ENCODE results near the gene DSTN.

DSTN gene

DNA sequence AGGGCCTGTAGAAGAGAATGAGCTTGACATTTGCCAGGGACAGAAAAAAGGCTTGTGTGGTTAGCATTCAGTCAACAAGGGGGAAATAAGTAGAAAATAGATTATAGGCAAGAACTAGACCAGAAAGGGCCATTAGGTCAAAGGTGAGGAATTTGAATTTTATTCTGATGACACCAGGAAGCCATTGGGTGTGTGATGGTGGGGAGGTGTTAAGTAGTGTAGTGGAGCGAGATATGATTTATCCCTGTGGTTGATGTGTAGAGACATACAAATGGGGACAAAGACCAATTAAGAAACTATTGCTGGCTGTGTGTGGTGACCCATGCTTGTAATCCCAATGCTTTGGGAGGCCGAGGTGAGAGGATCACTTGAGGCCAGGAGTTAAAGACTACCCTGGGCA lies 11.0 kb downstream of the DSTN start:
- no peak for DNase-seq (ENCODE audit: low read depth)

DNA sequence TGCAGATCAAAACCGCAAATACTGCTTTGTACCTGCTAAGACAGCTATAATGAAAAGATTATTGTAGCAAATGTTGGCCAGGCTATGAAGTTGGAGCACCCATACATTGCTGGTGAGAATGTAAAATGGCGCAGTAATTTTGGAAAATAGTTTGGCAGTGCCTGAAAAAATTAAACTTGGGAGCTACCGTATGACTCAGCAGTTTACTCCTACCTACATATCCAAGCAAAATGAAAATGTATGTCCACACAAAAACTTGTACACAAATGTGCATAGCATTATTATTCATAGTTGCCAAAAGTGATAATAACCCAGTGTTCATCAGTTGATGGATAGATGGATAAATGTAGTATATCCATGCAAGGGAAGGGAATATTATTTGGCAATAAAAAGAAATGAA lies 13.3 kb downstream of the DSTN start:
- no peak for DNase-seq (ENCODE audit: low read depth)

DNA sequence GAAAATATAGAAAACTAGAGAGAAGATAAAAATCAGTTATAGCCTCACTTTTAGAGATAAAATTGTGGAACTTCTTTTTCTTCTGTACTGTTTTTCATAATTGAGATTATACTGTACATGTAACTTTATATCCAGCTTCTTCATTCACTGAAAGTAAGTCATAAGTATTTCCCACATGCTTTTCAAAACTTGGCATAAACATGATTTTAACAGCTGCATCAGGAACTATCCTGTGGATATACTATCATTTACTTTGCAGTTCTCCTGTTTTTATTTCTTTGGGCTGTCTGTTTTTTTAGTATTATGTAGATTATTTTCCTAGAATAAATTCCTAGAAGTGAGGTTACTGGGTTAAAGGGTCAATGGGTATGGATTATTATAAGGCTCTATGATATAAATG lies 14.8 kb downstream of the DSTN start:
- DNase-seq (ENCODE audit: low read depth): no peak

DNA sequence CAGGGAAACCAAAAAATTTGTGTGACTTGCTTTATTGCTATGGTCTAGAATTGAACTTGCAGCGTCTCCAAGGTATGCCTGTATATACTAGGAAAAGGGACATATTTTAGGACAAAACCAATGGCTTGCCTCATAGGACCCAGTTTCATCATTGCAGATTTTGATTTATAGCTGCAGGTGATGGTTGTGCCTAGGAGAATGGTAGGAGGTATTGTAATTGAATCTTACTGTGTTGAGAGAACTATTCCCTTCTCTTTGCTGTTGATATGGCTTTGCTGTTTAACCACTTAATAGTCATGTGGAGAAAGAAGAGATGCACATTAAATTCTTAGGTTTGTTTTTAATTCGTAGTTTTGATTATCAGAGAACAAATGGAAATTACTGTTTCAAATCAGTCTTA lies 16.4 kb downstream of the DSTN start:
- no peak for DNase-seq (ENCODE audit: low read depth)

DNA sequence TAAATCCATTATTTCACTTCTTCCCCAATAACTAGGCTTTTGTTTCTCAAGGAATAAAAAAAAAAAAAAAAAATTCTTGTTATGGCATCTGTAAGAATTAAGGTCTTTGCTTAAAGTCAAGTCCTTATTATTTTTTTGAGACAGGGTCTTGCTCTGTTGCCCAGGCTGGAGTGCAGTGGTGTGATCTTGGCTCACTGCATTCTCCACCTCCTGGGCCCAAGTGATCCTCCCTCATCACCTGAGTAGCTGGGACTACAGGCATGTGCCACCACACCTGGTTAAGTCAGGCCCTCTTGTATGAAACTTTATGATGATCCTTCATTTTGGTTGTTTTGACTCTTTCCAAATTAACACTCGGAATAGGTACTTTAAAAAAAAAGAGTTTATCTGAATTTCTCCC lies 17.3 kb downstream of the DSTN start:
- no peak for DNase-seq (ENCODE audit: low read depth)

DNA sequence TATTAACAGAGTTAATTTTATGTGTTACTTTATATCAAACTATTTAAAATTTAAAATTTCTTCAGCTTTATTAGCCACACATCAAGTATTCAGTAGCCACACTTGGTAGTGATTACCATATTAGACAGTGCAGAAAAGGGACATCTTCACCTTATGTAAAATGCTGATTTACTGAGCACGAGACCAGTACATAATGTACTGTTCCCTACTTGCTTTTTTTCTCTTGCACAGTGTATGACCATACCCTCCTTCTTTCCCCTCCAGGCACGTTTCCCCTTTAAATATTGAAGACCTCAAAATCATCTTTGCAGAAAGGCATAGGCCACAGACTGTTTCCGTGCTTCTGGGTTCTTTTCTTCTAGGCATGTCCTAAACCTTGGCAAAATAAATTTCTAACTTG lies 17.9 kb downstream of the DSTN start:
- DNase-seq (ENCODE audit: low read depth): no peak

DNA sequence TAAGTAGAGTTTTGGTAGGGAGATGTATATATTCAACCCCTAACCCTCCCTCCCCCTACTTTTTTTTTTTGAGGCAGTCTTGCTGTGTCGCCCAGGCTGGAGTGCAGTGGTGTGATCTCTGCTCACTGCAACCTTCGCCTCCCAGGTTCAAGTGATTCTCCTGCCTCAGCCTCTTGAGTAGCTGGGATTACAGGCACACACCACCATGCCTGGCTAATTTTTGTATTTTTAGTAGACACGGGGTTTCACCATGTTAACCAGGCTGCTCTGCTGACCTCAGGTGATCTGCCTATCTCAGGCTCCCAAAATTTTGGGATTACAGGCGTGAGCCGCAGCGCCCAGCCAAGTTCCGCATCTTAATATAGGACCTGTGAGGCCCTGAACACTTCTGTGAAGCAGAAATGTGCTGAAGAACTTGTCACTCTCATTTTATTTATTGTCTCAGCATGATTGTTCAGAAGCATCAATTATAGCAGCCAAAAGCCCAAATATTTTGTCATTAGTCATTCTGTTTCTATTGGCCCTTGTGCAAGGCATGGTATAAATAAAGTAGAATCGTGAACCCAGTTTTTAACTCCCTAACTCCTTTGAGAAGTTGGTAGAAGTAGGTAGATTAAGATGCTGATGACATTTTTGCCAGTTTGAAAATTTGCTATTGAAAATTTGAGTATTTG lies 19.4 kb downstream of the DSTN start:
- no peak for DNase-seq (ENCODE audit: low read depth)

DNA sequence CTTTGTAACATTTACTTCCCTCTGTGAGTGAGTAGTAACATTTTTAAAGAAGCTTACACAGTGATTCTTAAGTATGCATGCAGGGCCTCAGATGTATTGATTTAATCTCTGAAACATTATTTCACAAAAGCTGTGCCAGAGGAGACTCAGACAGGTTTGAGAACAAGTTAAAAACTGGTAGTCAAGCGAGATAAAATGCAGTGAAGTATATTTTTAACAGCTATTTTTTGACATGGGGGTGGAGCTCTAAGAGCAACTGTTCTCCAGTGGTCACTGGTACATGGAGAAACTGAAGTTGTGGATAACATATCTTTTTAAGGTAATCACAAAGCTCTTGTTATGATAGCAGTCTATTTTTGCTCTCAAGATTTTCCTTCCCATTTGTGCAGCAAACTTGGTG lies 20.4 kb downstream of the DSTN start:
- no peak for DNase-seq (ENCODE audit: low read depth)

DNA sequence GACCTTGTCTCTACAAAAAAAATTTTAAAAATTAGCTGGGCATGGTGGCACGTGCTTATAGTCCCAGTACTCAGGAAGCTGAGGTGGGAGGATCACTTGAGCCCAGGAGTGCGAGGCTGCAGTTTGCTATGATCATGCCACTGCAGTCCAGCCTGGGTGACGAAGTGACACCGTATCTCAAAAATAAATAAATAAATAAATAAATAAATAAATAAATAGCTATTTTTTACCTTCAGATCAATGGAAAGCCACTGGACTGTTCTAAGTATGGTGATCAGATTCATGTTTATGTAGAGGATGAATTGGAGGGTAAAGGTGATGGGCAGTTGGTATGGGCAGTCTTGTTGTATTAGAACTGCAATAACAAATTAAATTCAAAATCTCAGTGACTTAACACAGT lies 24.0 kb downstream of the DSTN start:
- DNase-seq (ENCODE audit: low read depth): no peak

DNA sequence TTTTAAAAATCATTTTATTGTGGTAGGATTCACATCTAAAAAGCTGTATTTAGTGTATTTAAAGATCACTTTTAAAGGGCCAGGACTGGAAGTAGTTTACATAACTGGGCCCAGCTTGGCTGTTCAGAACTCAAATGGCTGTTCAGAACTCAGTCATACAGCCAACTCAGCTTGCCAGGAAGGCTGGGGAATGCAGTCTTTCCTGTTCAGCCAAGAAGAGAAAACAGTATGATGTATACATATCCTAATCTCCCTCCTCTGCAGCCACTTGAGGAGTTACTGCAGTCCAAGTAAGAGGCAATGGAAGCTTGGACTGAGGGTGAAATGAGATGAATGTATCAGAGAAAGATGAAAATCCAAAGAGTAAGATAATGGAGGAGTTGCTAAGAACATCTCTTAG lies 24.6 kb downstream of the DSTN start:
- no peak for DNase-seq (ENCODE audit: low read depth)

DNA sequence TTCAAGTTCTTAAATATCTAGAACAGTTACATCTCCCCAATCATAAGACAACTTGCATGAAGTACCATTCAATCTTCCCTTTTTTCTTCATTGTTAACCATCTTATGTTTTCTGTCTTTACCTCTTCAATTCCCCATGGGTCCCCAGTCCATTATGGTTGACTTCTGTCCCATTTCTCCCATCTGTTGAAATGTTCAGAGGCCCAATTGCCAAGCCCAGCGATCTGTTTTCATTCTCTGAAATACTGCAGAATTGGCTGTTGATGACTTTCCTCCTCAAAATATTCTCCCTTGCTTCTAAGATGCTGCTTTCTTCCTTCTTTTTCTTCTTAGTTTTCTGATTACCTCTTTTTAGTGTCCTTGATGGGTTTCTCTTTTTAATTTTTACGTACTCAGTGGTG lies 26.0 kb downstream of the DSTN start:
- DNase-seq (ENCODE audit: low read depth): no peak

DNA sequence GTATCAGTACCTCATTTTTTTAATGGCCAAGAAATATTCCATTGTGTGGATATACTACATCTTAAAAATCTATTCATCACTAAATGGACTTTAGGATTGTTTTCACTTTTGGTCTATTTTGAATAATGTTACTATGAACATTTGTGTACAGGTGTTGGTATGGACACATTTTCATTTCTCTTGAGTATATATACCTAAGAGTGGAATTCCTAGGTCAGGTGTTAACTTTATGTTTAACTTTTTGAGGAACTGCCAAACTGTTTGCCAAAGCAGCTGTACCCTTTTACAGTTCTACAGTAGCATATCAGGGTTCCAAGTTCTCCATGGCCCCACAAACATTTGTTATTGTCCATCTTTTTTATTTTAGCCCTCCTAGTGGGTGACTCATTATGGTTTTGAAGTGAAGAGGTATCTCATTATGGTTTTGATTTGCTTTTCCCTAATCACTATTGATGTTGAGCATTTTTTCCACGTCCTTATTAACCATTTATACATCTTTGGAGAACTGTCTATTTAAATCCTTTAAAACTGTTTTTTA lies 28.2 kb downstream of the DSTN start:
- no peak for DNase-seq (ENCODE audit: low read depth)

DNA sequence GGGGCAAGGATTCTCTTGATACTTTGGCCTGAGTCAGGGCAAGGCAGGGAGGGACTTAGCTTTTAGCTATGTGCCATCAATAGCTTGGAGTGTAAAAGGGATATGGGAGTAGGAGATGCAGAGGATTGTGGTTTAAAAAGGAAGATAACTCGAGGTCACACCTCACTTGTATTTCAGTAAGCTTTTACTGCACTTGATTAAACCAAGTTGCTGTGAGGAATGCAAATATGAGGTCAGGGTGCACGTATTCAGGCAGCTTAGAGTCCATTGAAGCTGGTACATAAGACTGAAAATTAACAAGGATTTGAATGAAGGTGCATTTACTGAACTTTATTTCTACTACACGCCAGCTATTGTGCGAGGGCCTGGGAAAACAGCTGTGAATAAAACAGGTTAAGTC lies 32.1 kb downstream of the DSTN start:
- DNase-seq (ENCODE audit: low read depth): no peak

DNA sequence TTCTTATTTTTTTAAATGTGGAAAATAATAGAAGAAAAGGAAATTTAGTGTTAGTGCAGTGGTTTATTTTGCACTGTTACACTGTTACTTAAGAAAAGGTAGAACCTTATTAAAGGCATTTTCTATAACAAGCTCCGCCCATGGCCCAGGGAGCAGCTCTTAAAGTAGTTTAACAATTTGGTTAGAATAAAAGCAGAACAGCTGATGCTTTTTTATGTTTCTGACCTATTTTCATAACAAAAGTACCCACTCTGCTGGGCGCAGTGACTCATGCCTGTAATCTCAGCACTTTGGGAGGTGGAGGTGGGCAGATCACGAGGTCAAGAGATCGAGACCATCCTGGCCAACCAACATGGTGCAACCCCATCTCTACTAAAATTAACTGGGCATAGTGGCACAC lies 32.6 kb downstream of the DSTN start:
- no peak for DNase-seq (ENCODE audit: low read depth)

DNA sequence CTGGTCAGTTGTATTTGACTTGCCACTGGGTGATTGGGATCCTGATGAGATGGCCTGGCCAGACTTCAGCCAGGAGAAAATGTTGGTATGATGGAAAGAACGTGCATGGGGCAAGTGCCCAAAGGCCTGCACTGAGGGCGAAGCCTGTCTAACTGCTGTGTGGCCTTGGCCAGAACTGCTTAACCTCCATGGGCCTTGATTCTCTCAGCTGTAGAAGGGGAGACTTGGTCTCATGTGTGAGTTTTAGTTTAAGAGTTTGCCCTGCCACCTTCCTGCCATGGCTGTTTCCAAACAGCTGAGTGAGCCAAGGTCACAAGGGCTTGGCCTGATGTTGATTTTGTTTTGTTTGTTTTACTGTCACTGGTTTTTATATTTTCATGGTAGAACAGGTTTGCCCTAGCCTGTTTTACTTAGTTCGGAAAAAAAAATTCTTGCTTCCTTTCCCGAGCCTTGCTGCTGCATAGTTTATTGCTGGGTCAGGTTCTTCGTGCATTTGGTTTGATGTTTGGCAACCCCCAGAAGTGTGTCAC lies 35.3 kb downstream of the DSTN start:
- no peak for DNase-seq (ENCODE audit: low read depth)

DNA sequence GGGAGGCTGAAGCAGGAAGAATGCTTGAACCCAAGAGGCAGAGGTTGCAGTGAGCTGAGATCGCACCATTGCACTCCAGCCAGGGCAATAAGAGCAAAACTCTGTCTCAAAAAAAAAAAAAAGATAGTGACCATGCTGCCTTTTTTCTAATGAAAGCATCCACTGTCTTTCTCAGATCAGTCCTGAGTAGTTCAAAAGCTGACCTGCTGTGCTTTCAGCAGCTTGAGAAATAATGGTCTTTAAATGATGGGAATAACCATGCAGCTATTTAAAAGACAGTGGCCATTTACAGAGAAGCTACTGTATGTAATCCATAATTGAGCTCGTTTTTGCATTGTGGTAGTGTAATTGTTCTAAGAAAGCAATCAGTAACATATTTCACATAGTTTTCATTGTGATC lies 36.1 kb downstream of the DSTN start:
- DNase-seq (ENCODE audit: low read depth): no peak

DNA sequence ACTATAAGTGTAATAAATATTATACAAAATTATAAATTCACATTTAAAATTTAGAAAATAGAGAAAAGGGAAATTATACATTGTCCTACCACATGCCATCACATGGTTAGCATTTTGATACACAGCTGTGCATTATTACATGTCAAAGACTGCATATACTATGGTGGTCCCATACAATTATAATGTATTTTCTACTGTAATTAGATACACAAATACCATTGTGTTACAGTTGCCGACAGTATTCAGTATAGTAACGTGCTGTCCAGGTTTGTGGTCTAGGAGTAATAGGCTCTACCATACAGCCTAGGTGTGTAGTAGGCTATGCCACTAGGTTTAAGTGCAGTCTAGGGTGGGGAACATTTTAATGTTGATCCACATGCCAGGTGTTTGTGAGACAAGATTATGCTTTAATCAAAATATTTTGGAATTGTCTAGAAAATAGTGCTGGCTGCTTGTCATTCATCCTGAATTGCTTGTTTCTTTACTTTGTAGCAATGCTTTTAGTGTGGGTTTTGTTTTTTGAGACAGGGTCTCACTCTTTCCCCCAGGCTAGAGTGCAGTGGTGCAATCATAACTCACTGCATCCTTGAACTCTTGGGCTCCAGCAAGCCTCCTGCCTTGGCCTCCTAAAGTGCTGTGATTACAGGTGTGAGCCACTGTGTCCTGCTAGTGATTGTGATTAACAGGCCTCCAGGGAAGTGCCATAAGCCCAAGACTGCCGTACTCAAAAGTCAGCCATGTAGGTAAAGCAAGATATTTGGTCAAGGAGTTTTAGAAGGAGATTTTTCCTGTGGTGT lies 39.0 kb downstream of the DSTN start:
- no peak for DNase-seq (ENCODE audit: low read depth)

DNA sequence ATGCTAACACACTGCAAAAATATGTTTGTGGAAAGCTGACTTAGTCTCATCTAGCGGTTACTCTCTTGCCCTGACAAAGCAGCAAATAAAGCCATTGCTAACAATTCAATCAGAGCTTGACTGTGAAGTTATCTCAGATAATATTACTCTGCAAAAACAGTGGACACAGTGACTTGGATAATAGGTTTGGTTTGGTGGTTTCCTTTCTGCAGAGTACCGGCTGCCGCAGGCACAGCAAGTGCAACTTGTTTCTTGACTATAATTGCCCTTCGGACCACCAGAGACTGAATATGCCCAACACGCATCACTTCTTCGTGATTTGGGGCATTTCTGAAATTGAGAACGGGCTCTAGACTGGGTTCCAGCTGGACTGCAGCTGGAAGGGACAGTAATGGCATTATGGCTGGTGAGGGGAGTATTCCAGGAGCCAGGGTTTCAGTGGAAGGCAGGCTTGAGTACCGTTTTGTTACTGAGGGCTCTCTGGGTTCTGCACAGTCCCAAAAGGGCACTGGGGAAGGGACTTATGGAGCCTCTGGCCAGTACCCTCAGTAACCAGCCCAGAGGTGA lies 40.0 kb downstream of the DSTN start:
- no peak for DNase-seq (ENCODE audit: low read depth)

DNA sequence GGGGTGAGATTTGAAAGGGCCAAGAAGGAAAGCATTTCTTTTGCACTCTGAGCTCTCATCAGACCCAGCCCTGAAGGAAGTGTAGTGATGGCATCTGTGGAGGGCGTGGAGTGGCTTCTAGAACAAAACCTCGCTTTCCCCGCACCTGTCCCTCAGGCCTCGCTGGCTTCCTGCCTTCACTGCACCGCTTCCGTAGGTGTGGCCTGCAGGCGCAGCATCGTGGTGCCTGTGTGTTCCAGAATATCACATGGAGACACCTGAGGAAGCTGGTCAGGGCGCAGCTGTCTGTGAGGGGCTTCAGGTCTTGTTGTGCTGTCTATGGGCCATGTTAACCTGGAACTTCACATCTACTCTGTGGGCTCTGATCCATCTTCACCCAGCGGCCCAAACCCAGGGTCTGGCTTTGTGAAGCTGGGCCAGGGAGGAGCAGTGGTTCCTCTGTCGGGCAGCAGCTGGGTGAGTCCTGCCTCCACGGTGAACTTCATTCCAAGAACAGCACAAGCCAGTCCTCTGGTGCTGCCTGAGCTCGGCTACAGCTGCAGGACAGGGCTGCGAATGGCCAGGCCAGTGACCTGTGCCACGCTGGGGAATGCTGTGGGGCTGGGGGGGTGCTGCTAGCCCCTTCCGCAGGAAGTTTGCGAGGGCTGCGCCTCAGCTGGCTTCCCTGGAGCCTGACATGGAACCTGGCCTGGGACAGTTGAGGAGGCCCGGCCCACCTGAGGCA lies 40.9 kb downstream of the DSTN start:
- DNase-seq (ENCODE audit: low read depth): peak; percentile 48

DNA sequence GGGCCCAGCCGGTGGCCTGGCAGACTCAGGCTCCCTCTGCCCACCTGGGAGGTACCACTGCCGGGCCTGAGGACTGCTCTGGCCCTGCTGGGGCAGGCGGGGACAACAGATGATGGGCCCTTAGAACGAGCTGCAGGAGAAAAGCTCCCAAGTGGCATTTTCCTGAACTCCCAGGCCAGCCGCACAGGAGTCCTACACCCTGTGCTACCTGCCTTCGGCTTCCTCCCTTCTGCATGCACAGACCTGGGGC lies 41.3 kb downstream of the DSTN start:
- no peak for DNase-seq (ENCODE audit: low read depth)

DNA sequence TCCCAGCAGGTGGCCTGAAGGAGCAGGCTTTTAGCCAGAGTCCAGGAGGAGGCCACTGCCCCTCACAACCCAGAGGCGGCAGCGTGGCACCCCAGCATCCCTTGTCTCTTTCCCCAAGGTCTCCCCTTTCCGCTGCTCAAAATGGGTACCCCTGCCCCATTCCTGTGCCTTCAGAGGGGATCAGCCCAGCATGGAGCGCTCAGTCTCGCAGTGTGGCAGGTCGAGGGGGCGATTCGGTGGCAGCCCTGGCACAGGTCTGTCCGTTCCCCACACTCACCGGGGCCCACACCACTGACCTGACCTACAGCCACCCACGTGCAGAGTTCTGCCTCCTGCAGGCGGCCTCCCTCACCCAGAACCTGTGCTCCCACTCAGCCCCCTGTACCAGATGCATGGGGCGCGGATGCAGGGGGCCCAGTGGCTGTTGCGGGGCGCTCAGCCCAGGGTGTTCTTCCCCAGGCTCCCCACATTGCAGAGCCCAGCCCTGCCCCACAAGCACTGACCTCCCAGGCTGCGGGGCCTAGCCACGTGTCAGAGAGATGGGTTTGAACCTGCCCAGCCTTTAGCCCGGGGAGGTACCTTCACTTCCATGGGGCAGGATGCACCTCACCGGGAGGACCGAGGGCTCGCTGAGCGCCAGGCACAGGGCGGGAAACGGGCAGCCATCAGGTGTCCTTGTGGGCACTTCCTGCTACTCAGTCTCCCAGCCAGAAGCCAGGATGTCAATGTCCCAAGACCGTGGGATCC lies 41.8 kb downstream of the DSTN start:
- DNase-seq (ENCODE audit: low read depth): no peak
